Measurements from ENCODE around the gene ICE1.
"Not testable (repeated sequence)": the region's sequence is repeated elsewhere in the genome, so short reads cannot be mapped to it uniquely, and the experiment has no call there.

ICE1 gene

DNA sequence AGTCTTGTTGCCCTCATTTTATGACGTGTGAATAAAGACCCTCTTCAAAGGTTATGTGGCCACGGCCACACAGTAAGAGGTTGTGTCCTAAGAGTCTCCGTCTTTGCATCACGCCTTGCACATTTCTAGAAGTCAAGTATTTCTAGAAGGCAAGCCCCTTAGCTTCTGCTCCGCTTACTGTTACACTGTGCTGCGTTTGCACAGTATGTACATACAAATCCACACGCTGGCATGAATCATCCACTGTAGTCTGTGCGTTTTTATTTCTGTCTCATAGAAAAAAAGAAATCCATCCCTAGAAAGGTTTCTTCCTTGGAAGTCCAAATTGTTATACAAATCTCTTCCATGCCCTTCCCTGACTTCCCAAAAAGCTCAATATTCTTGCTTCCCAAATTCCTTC lies 21.4 kb upstream of the ICE1 start:
- DNase-seq, result no peak

DNA sequence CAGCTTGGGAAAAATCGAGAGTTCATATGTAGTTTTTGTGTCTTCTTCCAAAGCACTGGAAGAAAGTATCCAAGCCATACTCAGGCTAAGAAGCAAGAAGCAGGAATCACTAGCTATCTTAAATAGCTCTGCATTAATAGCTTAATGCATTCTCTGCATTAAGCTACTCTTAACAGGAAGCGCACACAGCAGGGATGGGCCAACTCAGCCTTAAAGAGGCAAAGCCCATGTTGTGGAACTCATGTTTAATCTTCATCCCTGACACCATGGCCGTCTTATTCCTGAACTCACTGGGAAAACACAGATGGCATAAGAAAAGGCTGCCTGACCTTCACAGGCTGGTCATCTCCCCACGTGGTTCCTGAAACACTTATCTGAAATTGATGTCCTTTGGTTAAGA lies 18.7 kb upstream of the ICE1 start:
- no peak for DNase-seq

GRCh38 chr5:5404381-5404780 lies 18.1 kb upstream of the ICE1 start:
- DNase-seq, result no peak

DNA sequence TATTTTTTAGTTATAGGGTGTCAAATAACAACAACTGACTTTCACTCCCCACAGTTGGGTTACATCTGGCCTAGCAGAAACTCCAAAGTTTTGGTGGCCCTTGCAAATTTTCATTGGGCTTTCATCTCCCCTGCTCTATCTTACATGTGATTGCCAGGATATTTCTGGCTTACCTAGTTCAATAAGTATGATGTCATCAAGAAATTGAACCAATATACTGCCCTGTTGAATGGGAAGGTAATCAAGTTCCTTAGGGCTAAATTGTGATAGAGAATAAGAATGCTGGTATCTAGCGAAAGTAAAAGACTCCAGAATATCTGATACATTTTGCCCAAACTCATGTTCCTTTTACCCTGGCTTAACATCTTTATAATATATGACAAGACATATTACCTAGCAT lies 17.0 kb upstream of the ICE1 start:
- DNase-seq, result no peak

- no peak for DNase-seq
Measured at GRCh38 chr5:5407924-5408323, 14.6 kb upstream of the ICE1 start.

DNA sequence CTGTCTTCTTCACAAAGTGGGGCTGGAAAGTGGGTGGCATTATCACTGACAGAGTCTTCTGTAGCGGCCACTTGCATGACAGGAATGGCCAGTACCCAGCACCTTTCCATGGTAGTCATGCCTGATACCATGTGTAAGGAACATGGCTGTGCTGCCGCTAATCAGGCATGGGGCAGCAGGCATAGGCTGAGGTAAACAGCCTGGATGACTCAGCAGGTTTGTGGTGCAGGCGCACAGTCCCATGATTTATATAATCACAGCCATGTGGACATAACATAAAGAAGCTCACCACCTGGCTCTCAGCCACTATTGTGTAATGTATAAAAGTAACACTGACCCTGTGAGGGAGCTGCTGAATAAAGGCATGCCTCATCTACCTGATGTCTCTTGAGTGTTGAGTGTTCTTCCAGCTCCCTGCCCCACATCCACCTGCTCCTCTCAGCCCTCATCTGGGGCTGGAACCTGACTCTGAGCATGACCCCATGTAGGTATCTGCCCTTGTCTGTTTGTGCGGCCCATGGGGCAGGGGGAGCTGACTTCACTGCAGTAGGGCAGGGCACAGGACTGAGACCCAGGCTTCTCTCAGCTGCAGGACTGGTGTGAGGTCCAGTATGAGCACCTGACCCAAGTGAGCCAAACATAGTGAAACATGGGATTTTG lies 13.2 kb upstream of the ICE1 start:
- DNase-seq, result peak in 1 of 2 donors; percentile 18

GRCh38 chr5:5413856-5414255 lies 8.6 kb upstream of the ICE1 start:
- not testable (repeated sequence) for DNase-seq

- DNase-seq, result no peak
Measured at GRCh38 chr5:5414999-5415398, 7.5 kb upstream of the ICE1 start.

GRCh38 chr5:5416733-5417132 lies 5.7 kb upstream of the ICE1 start:
- no peak for DNase-seq

- DNase-seq, result no peak
Measured at GRCh38 chr5:5418006-5418405, 4.5 kb upstream of the ICE1 start.

- no peak for DNase-seq
Measured at GRCh38 chr5:5418764-5419163, 3.7 kb upstream of the ICE1 start.

DNA sequence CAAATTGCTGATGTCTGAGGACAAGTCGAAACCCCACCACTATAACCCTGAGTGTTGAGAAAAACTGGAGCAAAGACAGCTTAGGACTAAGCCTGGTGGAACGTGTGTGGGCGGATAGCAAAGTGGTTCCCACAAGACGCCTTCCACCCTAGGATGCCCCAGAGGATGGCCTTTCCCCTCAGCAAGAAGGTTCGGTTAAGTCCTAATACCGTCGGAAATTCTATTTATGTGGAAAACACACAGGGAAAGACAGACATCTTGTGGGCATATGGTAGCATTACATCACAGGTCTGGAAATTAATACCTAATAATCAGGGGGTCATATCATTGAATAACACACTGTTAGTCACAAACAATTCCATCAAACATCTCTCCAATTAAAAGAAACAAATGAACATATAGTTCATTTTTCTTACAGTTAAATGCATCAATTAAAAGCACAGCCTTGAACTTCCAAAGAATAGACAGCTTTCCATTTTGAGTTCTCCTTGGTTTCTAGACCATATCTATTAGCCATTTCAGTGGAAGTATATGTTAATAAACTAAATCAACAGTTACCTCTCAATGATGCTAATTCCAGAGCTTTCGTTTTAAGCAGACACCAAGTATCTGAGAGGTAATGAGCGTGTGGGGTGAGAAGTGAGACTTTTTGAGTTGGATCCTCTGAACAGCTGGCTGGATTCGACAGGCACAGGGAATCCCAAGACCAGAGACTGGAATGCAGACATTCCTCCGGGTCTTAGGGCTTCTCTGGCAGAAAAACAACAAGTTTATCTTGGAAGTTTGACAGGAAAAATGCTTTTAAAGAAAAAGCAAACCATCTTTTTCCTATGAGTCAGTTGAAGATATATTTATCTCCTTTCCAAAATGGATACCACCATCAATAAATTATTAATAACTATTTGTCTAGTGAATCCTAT lies 2.9 kb upstream of the ICE1 start:
- peak in 1 of 2 donors; percentile 20 for DNase-seq

DNA sequence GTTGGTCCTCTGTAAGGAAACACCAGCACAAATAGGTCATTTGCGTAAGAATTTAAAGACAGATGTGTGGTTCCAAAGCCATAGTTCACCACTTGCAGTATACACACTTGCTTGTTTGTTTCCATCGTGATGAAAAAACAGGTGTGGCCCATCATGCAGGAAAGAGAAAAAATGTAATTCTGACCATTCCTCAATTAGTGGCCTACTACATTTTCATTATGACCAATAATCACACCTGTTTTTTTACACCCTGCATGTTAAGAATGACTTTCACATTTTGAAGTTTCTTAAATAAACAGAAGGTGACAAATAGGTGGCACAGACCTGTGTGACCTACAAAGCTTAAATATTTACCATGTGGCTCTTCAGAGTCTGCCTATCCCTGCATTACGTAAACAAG lies 2.2 kb upstream of the ICE1 start:
- DNase-seq, result no peak

GRCh38 chr5:5421149-5421960 lies 1.1 kb upstream of the ICE1 start:
- peak in 1 of 2 donors; percentile 37 for DNase-seq

DNA sequence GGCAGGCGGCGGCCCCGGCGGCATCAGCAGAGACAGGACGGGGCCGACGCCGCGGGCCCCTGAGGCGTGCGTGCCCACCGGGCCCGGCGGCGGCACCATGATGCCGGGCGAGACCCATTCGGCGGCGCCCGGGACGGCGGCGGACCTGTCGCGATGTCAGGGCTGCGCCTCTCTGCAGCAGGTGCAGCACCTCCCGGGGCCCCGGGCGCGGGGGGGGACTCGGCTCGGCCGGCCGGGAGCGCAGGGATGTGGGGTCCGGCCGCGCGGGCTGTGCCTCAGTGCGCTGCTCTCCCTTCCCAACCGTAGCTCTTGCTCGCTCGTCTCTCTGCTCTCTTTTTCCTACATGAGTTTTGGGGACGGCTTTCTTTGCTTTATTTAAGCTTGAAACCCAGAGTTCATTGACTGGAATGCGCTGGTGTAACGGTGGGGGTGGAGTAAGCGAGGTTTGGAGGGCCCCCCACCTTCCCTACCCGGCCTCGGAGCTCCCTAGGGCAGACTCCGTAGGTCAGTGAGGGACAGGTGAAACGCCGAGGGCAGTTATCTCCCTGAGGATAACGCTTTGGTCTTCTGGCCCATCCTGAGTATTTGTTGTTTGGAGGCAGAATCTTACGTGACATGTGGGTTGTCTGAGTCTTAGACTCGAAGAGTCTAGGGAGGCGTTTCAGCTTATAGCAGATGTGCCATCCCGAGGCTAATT lies 490 bp downstream of the ICE1 start:
- DNase-seq, result no peak

GRCh38 chr5:5423586-5423985 lies 1.1 kb downstream of the ICE1 start:
- no peak for DNase-seq

DNA sequence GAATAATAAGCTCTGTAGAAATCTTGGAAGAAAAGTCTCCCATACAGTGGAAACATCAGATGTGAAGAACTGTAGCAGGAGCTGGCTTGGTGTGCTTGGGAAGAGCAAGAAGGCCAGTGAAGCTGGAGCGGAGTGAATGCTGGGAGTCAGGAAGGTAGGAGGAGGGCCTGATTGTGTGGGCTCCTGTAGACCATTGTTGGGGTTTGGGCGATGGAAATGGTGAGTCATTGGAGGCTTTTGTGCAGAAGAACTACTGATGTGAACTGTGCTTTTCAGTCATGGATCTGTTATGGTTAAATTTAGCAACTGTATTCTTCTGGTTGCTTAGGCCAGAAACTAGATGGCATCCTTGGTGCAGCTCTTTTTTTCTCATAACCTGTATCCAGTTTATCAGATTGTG lies 2.3 kb downstream of the ICE1 start:
- no peak for DNase-seq

DNA sequence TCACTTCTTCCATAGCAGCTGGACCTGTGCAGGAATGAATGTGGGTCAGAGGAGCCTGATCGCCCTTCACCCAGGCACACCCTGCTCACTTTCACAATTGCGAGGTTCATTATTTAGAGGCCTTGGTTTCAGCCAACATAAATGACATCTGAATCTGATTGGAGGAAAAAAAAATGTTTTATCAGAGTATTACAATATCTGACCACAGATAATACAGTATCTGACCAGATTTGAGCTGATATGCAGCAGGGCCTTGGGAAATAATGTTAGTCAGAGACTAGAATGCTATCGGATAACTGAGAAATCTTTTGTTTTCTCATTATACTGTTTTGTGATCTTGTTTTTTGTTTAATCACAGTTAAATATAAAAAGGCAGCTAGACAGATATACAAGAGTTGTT lies 7.7 kb downstream of the ICE1 start:
- no peak for DNase-seq

DNA sequence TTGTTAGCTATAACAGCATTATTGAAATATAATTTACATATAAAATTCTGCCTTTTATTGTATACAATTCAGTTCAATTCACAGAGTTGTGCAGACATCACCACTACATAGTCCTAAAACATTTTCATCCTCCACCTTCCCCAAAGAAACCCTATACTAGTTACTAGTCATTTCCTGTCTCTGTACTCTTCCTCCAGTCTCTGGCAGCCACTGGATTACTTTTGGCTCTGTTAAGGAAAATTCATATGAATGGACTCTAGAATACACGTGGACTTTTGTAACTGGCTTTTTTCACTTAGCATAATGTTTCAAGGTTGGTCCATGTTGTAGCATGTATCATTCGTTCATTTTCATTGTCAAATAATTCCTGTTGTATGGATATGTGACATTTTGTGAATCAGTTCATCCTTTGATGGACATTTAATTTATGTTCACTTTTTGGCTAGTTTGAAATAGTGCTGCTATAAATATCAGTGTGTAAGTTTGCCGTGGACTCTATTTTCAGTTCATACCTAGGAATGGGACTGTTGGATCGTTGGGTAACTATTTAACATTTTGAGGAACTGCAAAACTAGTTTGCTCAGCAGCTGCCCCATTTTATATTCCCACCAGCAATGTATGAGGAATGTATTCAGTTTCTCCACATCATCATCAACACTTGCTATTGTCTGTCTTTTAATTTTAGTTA lies 9.7 kb downstream of the ICE1 start:
- no peak for DNase-seq

DNA sequence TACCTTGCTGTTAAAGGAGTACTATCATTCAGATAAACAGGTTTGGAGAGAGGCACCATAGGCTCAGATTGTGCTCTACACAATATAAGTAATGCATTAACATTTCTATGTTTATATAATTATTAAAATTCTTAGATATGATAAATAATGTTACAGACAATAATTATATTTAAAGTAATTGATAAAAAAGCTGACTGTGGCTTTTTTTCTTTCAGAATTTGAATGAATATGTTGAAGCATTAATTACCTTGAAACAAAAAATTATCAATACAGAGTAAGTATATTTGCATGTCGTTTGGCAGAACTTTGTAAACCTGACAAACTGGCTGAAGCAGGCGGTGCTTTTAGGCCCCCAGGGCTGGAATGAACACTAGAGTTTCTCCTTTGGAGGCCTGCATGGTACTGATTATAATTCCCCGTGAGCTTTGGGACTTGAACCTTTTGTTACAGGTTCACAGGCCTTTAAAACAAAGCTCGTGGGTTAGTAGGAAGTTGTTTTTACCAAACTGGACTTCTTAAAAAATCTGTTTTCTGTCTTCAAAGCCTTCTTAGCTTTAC lies 13.8 kb downstream of the ICE1 start:
- DNase-seq, result no peak

- no peak for DNase-seq
Measured at GRCh38 chr5:5437227-5438172, 15.0 kb downstream of the ICE1 start.

Measured in CD4-positive, alpha-beta T cell treated with Interleukin-1 beta for 1 hour (primary cell).